HL-60 (cell line): Measurements from ENCODE around the gene ARHGAP40.

ENCODE experiments used
- GABPA ChIP-seq: IDR thresholded peaks from 2 replicates; pipeline ENCODE4 v1.6.1; 2012; ENCODE audit warnings: low read depth
- POLR2AphosphoS5 ChIP-seq: IDR thresholded peaks from 2 replicates; pipeline ENCODE4 v1.6.1; 2012; ENCODE audit warnings: low read depth
- SPI1 ChIP-seq: IDR thresholded peaks from 2 replicates; pipeline ENCODE4 v1.6.1; 2012; ENCODE audit warnings: low read depth, mild to moderate bottlenecking, borderline replicate concordance
- TF ChIP-seq, protein P1 (sequence below): IDR thresholded peaks from one replicate; pipeline ENCODE4 v1.5.1; 2011; ENCODE audit warnings: low read length, control low read depth, inconsistent platforms; ENCODE audit not compliant: insufficient read depth
- TF ChIP-seq, protein P2 (sequence below): IDR thresholded peaks from 2 replicates; pipeline ENCODE4 v1.6.1; 2012; ENCODE audit warnings: low read depth; ENCODE audit not compliant: insufficient replicate concordance

DNA sequence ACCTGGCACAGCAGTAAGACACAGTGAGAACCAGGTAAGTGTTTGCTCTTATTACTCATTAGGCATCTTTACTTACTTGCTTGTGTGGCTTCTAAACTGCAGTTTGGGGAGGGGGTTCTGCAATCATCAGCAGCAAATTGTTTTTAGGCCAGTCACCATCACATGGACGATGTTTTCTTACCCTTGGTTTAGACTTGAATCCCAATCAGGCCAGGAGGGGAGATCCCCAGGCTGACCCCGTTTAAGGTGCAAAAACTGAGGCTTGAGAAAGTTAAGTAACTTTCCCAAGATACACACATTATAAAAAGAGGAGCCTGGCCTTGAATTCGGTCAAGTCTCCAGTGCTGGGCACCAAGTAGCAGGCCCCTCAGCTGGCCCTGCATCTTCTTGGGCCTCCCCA, 70.9 kb downstream of the ARHGAP40 start:
- TF ChIP-seq, protein P1, sequence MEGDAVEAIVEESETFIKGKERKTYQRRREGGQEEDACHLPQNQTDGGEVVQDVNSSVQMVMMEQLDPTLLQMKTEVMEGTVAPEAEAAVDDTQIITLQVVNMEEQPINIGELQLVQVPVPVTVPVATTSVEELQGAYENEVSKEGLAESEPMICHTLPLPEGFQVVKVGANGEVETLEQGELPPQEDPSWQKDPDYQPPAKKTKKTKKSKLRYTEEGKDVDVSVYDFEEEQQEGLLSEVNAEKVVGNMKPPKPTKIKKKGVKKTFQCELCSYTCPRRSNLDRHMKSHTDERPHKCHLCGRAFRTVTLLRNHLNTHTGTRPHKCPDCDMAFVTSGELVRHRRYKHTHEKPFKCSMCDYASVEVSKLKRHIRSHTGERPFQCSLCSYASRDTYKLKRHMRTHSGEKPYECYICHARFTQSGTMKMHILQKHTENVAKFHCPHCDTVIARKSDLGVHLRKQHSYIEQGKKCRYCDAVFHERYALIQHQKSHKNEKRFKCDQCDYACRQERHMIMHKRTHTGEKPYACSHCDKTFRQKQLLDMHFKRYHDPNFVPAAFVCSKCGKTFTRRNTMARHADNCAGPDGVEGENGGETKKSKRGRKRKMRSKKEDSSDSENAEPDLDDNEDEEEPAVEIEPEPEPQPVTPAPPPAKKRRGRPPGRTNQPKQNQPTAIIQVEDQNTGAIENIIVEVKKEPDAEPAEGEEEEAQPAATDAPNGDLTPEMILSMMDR = no peak
- TF ChIP-seq, protein P2, sequence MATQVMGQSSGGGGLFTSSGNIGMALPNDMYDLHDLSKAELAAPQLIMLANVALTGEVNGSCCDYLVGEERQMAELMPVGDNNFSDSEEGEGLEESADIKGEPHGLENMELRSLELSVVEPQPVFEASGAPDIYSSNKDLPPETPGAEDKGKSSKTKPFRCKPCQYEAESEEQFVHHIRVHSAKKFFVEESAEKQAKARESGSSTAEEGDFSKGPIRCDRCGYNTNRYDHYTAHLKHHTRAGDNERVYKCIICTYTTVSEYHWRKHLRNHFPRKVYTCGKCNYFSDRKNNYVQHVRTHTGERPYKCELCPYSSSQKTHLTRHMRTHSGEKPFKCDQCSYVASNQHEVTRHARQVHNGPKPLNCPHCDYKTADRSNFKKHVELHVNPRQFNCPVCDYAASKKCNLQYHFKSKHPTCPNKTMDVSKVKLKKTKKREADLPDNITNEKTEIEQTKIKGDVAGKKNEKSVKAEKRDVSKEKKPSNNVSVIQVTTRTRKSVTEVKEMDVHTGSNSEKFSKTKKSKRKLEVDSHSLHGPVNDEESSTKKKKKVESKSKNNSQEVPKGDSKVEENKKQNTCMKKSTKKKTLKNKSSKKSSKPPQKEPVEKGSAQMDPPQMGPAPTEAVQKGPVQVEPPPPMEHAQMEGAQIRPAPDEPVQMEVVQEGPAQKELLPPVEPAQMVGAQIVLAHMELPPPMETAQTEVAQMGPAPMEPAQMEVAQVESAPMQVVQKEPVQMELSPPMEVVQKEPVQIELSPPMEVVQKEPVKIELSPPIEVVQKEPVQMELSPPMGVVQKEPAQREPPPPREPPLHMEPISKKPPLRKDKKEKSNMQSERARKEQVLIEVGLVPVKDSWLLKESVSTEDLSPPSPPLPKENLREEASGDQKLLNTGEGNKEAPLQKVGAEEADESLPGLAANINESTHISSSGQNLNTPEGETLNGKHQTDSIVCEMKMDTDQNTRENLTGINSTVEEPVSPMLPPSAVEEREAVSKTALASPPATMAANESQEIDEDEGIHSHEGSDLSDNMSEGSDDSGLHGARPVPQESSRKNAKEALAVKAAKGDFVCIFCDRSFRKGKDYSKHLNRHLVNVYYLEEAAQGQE = no peak
- TF ChIP-seq GABPA (no peak), POLR2AphosphoS5 (no peak), SPI1 (no peak)
